ENCODE data around the gene HDAC3.

DNA sequence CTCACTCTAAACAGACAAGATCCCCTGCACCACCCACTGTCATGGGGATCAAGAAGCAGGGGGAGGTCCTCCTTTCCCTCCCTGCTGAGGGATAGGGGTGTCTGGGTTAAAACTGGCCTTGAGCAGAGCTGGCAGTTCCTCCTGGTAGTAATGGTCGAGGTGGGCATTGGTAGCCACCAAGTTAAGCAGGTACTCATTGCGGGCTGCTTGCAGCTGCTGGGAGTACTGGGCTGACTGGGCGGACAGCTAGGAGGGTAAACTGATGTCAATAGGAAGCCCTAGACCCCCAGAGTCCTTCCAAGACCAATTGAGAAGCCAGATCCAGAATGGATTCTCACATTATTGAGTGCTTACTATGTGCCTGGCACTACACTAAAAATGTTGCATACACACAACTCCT, 11.2 kb upstream of the HDAC3 start:
- TF ChIP-seq POLR2A (IDR thresholded peaks at IDR 0.05; ENCODE audit: low read depth, low read length) (no peak), POLR2AphosphoS5 (IDR thresholded peaks at IDR 0.05; ENCODE audit: low read depth, low read length) (no peak), TAF1 (IDR thresholded peaks at IDR 0.05; ENCODE audit: borderline replicate concordance, low read depth, low read length) (no peak)

Measured in GM12892 (cell line).